Panc1 (cell line): Measurements from ENCODE around the gene RNF144B. TPM values are rescaled to one million over a fixed set of nuclear protein-coding genes. Genes with fewer than 3 reads are reported as not detected.

Experiments used
- ATAC-seq: fragments of 200-7000 bp; cut with Tn5 transposase; 2 replicates; pipeline ENCODE4 v1.9.1; 2020; ENCODE audit warnings: mild to moderate bottlenecking, moderate library complexity
- BruUV-seq: library from RNA; stranded (reverse); fragments of 400-500 nt; replicated peaks from 2 replicates; lab custom pipeline; 2021; lab: Mats Ljungman, UMichigan
- CTCF ChIA-PET: fragments of 300-600 bp; sonication (Branson Sonifier 250); formaldehyde crosslinking; loops from one replicate; lab custom pipeline; 2022; ENCODE audit warnings: antibody characterized with exemption; lab: Charles Lee
- POLR2A ChIA-PET: fragments of 300-600 bp; sonication (Branson Sonifier 250); formaldehyde crosslinking; loops from one replicate; lab custom pipeline; 2022; ENCODE audit warnings: antibody characterized with exemption; lab: Charles Lee
- DNase-seq: peaks from one replicate; pipeline ENCODE4 v3.0.0-alpha.2; 2010; ENCODE audit warnings: low read depth, low spot score
- H3K27ac ChIP-seq: 2 replicates; pipeline ENCODE4 v1.5.1; 2011; ENCODE audit warnings: mild to moderate bottlenecking, low read length, inconsistent platforms
- H3K27me3 ChIP-seq: fragments of 200-500 bp; sonication (Bioruptor generic); 2 replicates; pipeline ENCODE4 v1.6.0; 2014; ENCODE audit warnings: low read length, inconsistent platforms; ENCODE audit not compliant: control insufficient read depth, insufficient read depth
- H3K36me3 ChIP-seq: fragments of 200-500 bp; sonication (Bioruptor generic); 2 replicates; pipeline ENCODE4 v1.5.1; 2014; ENCODE audit warnings: inconsistent platforms, mild to moderate bottlenecking, low read length, moderate library complexity; ENCODE audit not compliant: control insufficient read depth, insufficient read depth
- H3K4me1 ChIP-seq: 2 replicates; pipeline ENCODE4 v1.5.1; 2011; ENCODE audit warnings: inconsistent platforms, mild to moderate bottlenecking, low read length, moderate library complexity; ENCODE audit not compliant: control insufficient read depth, insufficient read depth
- H3K4me3 ChIP-seq, 2 experiments: 2 replicates each; pipeline ENCODE4 v1.5.1; 2011 to 2012; ENCODE audit warnings: low read depth in 2 of 2, low read length in 2 of 2, mild to moderate bottlenecking in 2 of 2, inconsistent platforms in 1 of 2, moderate library complexity in 1 of 2
- H3K9me3 ChIP-seq: fragments of 200-500 bp; sonication (Bioruptor generic); 2 replicates; pipeline ENCODE4 v1.5.1; 2014; ENCODE audit warnings: low read depth, mild to moderate bottlenecking, inconsistent platforms, low read length, moderate library complexity; ENCODE audit not compliant: control insufficient read depth, insufficient read depth
- CTCF ChIP-seq: fragments of 450-650 bp; IDR thresholded peaks from 2 replicates; pipeline ENCODE4 v1.5.1; 2017; ENCODE audit warnings: mild to moderate bottlenecking
- POLR2AphosphoS5 ChIP-seq: IDR thresholded peaks from 2 replicates; pipeline ENCODE4 v1.6.1; 2012; ENCODE audit warnings: mild to moderate bottlenecking, low read depth, low read length, moderate library complexity
- REST ChIP-seq, 2 experiments: IDR thresholded peaks; 2 replicates each; pipeline ENCODE4 v1.6.1; 2011 to 2012; ENCODE audit warnings: low read depth in 2 of 2, control low read depth in 1 of 2, low read length in 1 of 2, mild to moderate bottlenecking in 1 of 2, moderate library complexity in 1 of 2; ENCODE audit not compliant: insufficient read depth in 1 of 2
- SIN3A ChIP-seq: IDR thresholded peaks from 2 replicates; pipeline ENCODE4 v1.6.1; 2012; ENCODE audit warnings: low read depth, mild to moderate bottlenecking, low read length, moderate library complexity, borderline replicate concordance; ENCODE audit not compliant: insufficient read depth
- TCF7L2 ChIP-seq: IDR thresholded peaks from 2 replicates; pipeline ENCODE4 v1.6.1; 2011; ENCODE audit warnings: mild to moderate bottlenecking, low read depth, low read length, inconsistent platforms
- in situ Hi-C: cut with HindIII; loops from 2 replicates; pipeline ENCODE4 v1.10.0; 2016; ENCODE audit warnings: low sequenced_read_pairs, low pct_unique_long_range_greater_than_20kb
- intact Hi-C: fragments of 100-400 bp; cut with micrococcal nuclease; formaldehyde crosslinking; loops from one replicate; pipeline ENCODE4 v1.10.0; 2022; ENCODE audit not compliant: unreplicated experiment
- total RNA-seq: library from RNA; stranded (reverse); gene quantifications from one replicate; pipeline ENCODE4 v1.2.1, GENCODE V29; 2021; ENCODE audit not compliant: unreplicated experiment

The RNF144B gene
- total RNA-seq, 1 experiment from 2014 or later, result 5.6 TPM

GRCh38 chr6:18432180-18432579, 45.0 kb downstream of the RNF144B start:
- in situ Hi-C loops (no loop called here), intact Hi-C loops (no loop called here)
- no peaks in the 10 kb centered on the region for H3K4me1 ChIP-seq
- no peak overlapping the region for H3K4me3 ChIP-seq
- no peak for ATAC-seq
- H3K27ac ChIP-seq, result no peak overlapping the region
- POLR2A ChIA-PET, result no interaction called here
- DNase-seq, result peak; percentile 22
- no peaks in the 10 kb centered on the region for H3K27me3 ChIP-seq
- TF ChIP-seq POLR2AphosphoS5 (no peak), SIN3A (no peak), CTCF (no peak), TCF7L2 (no peak), REST (IDR thresholded peaks at IDR 0.05; ENCODE audit: insufficient read depth in 1 of 2, low read depth in 2 of 2, low read length in 1 of 2) (no peak)
- CTCF ChIA-PET, result no interaction called here
- H3K9me3 ChIP-seq, result no peaks in the 10 kb centered on the region
- no TSS peak for BruUV-seq
- no peaks in the 10 kb centered on the region for H3K36me3 ChIP-seq

GRCh38 chr6:18432619-18433018, 45.5 kb downstream of the RNF144B start:
- no peaks in the 10 kb centered on the region for H3K27me3 ChIP-seq
- no peak overlapping the region for H3K4me3 ChIP-seq
- DNase-seq, result no peak
- TF ChIP-seq POLR2AphosphoS5 (no peak), REST (IDR thresholded peaks at IDR 0.05; ENCODE audit: insufficient read depth in 1 of 2, low read depth in 2 of 2, low read length in 1 of 2) (no peak), CTCF (no peak), TCF7L2 (no peak), SIN3A (no peak)
- POLR2A ChIA-PET, result no interaction called here
- no peaks in the 10 kb centered on the region for H3K9me3 ChIP-seq
- in situ Hi-C loops, result no loop called here
- intact Hi-C loops, result no loop called here
- H3K27ac ChIP-seq, result no peak overlapping the region
- CTCF ChIA-PET, result no interaction called here
- ATAC-seq, result no peak
- no TSS peak for BruUV-seq
- H3K4me1 ChIP-seq, result no peaks in the 10 kb centered on the region
- no peaks in the 10 kb centered on the region for H3K36me3 ChIP-seq
